Measurements from ENCODE around the gene PRRX2.

- TF ChIP-seq CTCF (IDR thresholded peaks at IDR 0.05; ENCODE audit: low read depth, low read length, missing input control): no peak
- no peak for TF ChIP-seq YY1 (IDR thresholded peaks at IDR 0.05)
- TF ChIP-seq JUND (IDR thresholded peaks at IDR 0.05): no peak
- TF ChIP-seq REST (IDR thresholded peaks at IDR 0.05): no peak
- TF ChIP-seq RXRA (IDR thresholded peaks at IDR 0.05): no peak
- TF ChIP-seq EGR1 (IDR thresholded peaks at IDR 0.05; ENCODE audit: low read depth in 2 of 2): no peak
- TF ChIP-seq RAD21 (IDR thresholded peaks at IDR 0.05): no peak
- TF ChIP-seq ATF3 (IDR thresholded peaks at IDR 0.05): no peak
- TF ChIP-seq MAX (IDR thresholded peaks at IDR 0.05): no peak
- TF ChIP-seq GABPA (IDR thresholded peaks at IDR 0.05 in 1 of 2, conservative IDR thresholded peaks at IDR 0.05 in 1 of 2): no peak
- no peak for TF ChIP-seq FOXA1 (IDR thresholded peaks at IDR 0.05)
- TF ChIP-seq SP1 (IDR thresholded peaks at IDR 0.05): no peak
- TF ChIP-seq ZBTB33 (IDR thresholded peaks at IDR 0.05): no peak
- TF ChIP-seq TAF1 (conservative IDR thresholded peaks at IDR 0.05): no peak
These were observed 9.8 kb upstream of the PRRX2 start for GRCh38 chr9:129655696-129656095.

Data from liver (tissue), 3 donors.